Measurements from ENCODE around the gene PKP2.

- TF ChIP-seq EZH2 (IDR thresholded peaks at IDR 0.05; ENCODE audit: borderline replicate concordance), result no peak
- no peak for TF ChIP-seq CTCF (IDR thresholded peaks at IDR 0.05; ENCODE audit: poor library complexity)
- no peak for TF ChIP-seq EZH2phosphoT487 (IDR thresholded peaks at IDR 0.05; ENCODE audit: low read depth, severe bottlenecking, unreplicated experiment)
These were observed 120.3 kb downstream of the PKP2 start for GRCh38 chr12:32776258-32776657.
